Activated naive CD8-positive, alpha-beta T cell treated with anti-CD3 and anti-CD28 coated beads, Interleukin-2, amount 10 ng/mL, durations not matched to agents 7 days and 5 days (primary cell): ENCODE data around the gene SLFN12. TPM values are rescaled to one million over a fixed set of nuclear protein-coding genes. Genes with fewer than 3 reads are reported as not detected.
A peak's percentile ranks its signal among the peaks of the same experiment; 100 is the strongest.
"Not testable (repeated sequence)": the region's sequence is repeated elsewhere in the genome, so short reads cannot be mapped to it uniquely, and the experiment has no call there.

ENCODE experiments used
- ATAC-seq: fragments of 150-1000 bp; cut with Tn5 transposase; one replicate; pipeline ENCODE4 v1.10.0; 2021; ENCODE audit warnings: low read depth, moderate library complexity
- POLR2A ChIA-PET: fragments of 350-600 bp; sonication (Branson Sonifier 250); formaldehyde crosslinking; loops from one replicate; lab custom pipeline; 2021; ENCODE audit warnings: antibody characterized with exemption; lab: Charles Lee
- DNase-seq: peaks from one replicate; pipeline ENCODE4 v3.0.0; 2021
- H3K27ac Mint-ChIP-seq: one replicate; pipeline ENCODE4 v1.8.0; 2022; ENCODE audit warnings: mild to moderate bottlenecking, mixed read lengths
- H3K27me3 Mint-ChIP-seq: one replicate; pipeline ENCODE4 v1.8.0; 2022; ENCODE audit warnings: mild to moderate bottlenecking, moderate library complexity, mixed read lengths
- H3K36me3 Mint-ChIP-seq: one replicate; pipeline ENCODE4 v1.8.0; 2021; ENCODE audit warnings: mild to moderate bottlenecking, mixed read lengths
- H3K4me1 Mint-ChIP-seq: one replicate; pipeline ENCODE4 v1.8.0; 2021; ENCODE audit warnings: mixed read lengths
- H3K4me3 Mint-ChIP-seq: one replicate; pipeline ENCODE4 v1.8.0; 2022; ENCODE audit warnings: mild to moderate bottlenecking, moderate library complexity, mixed read lengths
- H3K9me3 Mint-ChIP-seq: one replicate; pipeline ENCODE4 v1.8.0; 2021; ENCODE audit warnings: mixed read lengths
- total RNA-seq, 2 experiments: library from RNA; stranded (reverse); gene quantifications; one replicate each; pipeline ENCODE4 v1.2.3, GENCODE V29; 2021

SLFN12 gene
- total RNA-seq: 10 to 100 TPM; 19.8 to 21.9 TPM

DNA sequence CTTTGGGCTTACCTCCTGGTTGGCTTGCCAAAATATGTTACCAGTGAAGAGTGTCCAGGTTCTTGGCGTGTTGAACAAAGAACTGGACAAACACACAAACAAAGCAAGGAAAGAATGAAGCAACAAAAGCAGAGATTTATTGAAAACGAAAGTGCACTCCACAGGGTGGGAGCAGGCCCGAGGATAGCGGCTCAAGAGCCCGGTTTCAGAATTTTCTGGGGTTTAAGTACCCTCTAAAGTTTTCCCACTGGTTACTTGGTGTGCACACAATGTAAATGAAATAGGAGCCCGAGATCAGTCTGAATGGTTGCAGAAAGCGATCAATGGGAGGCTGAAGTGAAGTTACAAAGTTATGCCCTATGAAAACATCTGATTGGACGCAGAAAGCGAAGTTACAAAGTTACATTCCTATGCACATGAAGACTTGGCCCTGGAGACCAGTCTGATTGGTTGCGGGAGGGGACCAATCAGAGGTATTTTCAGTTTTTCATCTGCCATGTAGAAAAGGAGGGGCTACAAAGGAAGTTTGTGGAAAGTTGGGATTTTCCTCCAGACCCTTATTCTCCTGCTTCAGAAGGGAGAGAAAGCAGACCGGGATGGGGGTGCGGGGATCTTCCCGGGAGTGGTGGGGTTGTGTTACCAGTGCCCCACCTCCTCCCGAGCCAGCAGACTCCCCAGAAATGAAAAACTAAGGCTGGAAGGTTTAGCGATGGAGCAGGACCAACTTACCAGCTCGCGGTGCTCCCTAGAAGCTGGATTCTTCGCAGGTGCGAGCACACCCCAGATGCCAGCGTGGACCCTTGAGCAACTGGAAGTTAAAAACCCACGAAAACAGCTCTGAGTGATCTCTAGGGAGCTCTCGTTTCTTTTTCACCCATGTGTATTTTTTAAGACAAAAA is at the start of gene SLFN12:
SLFN12 (minus strand) TSS at position 325 of the 899 bp plus-strand sequence. CDS start 9,472 bp downstream, outside the sequence.
- no peaks in the 10 kb centered on the region for H3K9me3 Mint-ChIP-seq
- H3K4me1 Mint-ChIP-seq: peaks cover 49% of the 10 kb centered on the region
- ATAC-seq: peak; percentile 77
- POLR2A ChIA-PET: interaction anchor here (1.4 to 1.7 kb wide), 3 partner anchors 16 to 189 kb away, joined by 4 to 6 read pairs (median 5); partner anchors contain the start of genes SLFN11, SLFN13 and SLFN5
- H3K4me3 Mint-ChIP-seq: peak within 1 kb of the TSS; percentile 89
- H3K36me3 Mint-ChIP-seq: peaks cover 18% of the 10 kb centered on the region
- no peaks in the 10 kb centered on the region for H3K27me3 Mint-ChIP-seq
- H3K27ac Mint-ChIP-seq: peak within 1 kb of the TSS; percentile 84
- peak; percentile 49 for DNase-seq

DNA sequence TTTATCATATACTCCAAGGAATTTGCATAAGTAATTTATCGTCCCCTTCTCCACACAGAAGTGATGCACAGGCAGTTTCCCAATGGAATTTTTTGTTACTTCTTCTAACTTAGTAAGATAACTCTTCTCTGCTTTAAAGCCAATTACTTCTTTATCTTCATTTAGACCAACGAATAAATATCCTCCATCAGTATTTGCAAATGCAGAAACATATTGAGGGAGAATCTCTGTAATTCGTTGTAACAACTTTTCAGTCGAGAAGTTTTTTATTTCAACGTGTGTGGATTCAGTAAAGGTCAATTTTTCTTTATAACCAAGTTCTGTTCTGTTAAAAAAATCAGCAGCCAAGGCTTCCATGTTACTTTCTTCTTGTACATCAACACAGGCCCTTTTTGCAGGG is 47.0 kb upstream of the SLFN12 start:
- POLR2A ChIA-PET: no interaction called here
- no peaks in the 10 kb centered on the region for H3K27me3 Mint-ChIP-seq
- no peak overlapping the region for H3K27ac Mint-ChIP-seq
- H3K4me1 Mint-ChIP-seq: peaks cover 21% of the 10 kb centered on the region
- peaks cover 86% of the 10 kb centered on the region for H3K36me3 Mint-ChIP-seq
- no peak overlapping the region for H3K4me3 Mint-ChIP-seq
- DNase-seq: no peak
- peaks cover 8% of the 10 kb centered on the region for H3K9me3 Mint-ChIP-seq
- ATAC-seq: no peak

DNA sequence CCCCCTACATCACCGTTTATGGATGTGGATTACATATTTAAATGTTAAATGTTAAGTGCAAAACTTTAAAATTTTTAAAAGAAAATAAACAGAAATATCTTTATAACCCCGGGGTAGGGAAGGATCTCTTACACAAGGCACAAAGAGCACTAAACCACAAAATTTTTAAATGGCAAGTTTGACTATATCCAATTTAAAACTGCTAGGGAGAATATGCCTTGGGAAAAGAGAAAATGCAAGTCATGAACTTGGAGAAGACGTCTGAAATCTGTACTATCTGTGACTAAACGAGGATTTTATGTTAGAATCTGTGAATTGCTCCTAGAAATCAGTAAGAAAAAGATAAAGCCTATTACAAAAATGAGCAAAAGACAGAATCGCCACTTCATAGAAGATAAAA is 44.9 kb upstream of the SLFN12 start:
- H3K27me3 Mint-ChIP-seq: no peaks in the 10 kb centered on the region
- H3K36me3 Mint-ChIP-seq: peaks cover 86% of the 10 kb centered on the region
- no peak overlapping the region for H3K27ac Mint-ChIP-seq
- H3K4me3 Mint-ChIP-seq: no peak overlapping the region
- H3K4me1 Mint-ChIP-seq: peaks cover 21% of the 10 kb centered on the region
- POLR2A ChIA-PET: no interaction called here
- no peak for ATAC-seq
- DNase-seq: no peak
- peaks cover 7% of the 10 kb centered on the region for H3K9me3 Mint-ChIP-seq

DNA sequence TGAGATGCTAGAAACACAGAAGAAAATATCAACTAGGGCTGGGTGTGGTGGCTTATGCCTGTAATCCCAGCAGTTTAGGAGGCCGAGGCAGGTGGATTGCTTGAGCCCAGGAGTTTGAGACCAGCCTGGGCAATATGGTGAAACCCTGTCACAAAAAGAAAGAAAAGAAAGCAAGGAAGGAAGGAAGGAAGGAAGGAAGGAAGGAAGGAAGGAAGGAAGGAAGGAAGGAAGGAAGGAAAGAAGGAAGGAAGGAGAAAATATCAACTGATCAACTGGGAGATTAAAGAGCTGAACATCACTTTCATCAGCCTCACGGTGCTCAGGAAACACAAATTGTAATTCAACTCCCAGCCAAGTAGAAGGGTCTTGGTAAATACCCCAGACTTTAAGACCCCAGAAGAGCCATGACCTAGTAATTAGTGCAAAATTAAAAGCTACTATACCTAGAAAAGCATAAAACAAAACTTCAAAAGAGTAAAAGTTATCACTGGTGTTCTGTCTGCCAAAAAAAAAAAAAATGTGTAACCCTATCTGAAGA is 44.1 kb upstream of the SLFN12 start:
- peak overlapping the region; percentile 61 for H3K27ac Mint-ChIP-seq
- no peak overlapping the region for H3K4me3 Mint-ChIP-seq
- H3K4me1 Mint-ChIP-seq: peaks cover 26% of the 10 kb centered on the region
- peaks cover 85% of the 10 kb centered on the region for H3K36me3 Mint-ChIP-seq
- DNase-seq: no peak
- no peak for ATAC-seq
- H3K27me3 Mint-ChIP-seq: no peaks in the 10 kb centered on the region
- peaks cover 12% of the 10 kb centered on the region for H3K9me3 Mint-ChIP-seq
- POLR2A ChIA-PET: no interaction called here

DNA sequence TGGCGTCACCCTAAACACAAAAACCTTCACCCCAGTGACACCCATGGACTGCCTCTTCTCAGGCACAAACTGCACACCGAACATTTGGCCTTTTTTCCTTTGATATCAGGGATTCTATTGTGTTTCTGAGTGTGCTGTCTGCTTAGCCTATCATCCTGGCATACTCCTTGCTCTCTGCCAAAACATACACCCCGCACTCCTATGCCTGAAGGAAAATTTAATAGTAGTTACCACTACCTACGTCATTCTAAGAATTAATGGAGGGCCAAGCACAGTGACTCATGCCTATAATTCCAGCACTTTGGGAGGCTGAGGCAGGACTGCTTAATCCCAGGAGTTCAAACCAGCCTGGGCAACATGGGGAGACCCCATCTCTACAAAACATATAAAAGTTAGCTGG is 36.2 kb upstream of the SLFN12 start:
- POLR2A ChIA-PET: interaction anchor here (1.0 to 1.1 kb wide), 3 partner anchors 10 to 43 kb away, joined by 3 to 6 read pairs (median 3); partner anchors contain the start of gene SLFN13
- H3K27me3 Mint-ChIP-seq: no peaks in the 10 kb centered on the region
- H3K27ac Mint-ChIP-seq: peak overlapping the region; percentile 64
- ATAC-seq: no peak
- H3K36me3 Mint-ChIP-seq: peaks cover 70% of the 10 kb centered on the region
- peaks cover 7% of the 10 kb centered on the region for H3K9me3 Mint-ChIP-seq
- peaks cover 38% of the 10 kb centered on the region for H3K4me1 Mint-ChIP-seq
- H3K4me3 Mint-ChIP-seq: peak overlapping the region; percentile 23
- DNase-seq: no peak

DNA sequence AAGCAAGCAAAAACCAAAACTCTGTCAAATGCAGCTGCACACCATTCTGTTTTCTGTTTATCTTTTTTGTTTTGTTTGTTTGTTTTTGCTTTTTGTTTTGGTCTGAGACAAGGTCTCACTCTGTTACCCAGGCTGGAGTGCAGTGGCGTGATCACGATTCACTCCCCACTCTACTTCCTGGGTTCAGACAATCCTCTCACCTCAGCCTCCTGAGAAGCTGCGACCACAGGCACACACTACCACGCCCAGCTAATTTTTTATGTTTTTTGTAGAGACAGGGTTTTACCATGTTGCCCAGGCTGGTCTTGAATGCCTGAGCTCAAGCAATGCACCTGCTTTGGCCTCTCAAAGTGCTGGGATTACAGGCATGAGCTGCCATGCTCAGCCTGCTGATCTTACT is 35.5 kb upstream of the SLFN12 start:
- POLR2A ChIA-PET: interaction anchor here (1.0 to 1.1 kb wide), 3 partner anchors 9 to 44 kb away, joined by 3 to 6 read pairs (median 3); partner anchors contain the start of gene SLFN13
- Mint-ChIP-seq H3K36me3 (peaks cover 69% of the 10 kb centered on the region), H3K9me3 (peaks cover 7% of the 10 kb centered on the region), H3K4me3 (peak overlapping the region; percentile 23), H3K27me3 (no peaks in the 10 kb centered on the region), H3K27ac (peak overlapping the region; percentile 71), H3K4me1 (peaks cover 38% of the 10 kb centered on the region)
- peak; percentile 89 for ATAC-seq
- DNase-seq: no peak

DNA sequence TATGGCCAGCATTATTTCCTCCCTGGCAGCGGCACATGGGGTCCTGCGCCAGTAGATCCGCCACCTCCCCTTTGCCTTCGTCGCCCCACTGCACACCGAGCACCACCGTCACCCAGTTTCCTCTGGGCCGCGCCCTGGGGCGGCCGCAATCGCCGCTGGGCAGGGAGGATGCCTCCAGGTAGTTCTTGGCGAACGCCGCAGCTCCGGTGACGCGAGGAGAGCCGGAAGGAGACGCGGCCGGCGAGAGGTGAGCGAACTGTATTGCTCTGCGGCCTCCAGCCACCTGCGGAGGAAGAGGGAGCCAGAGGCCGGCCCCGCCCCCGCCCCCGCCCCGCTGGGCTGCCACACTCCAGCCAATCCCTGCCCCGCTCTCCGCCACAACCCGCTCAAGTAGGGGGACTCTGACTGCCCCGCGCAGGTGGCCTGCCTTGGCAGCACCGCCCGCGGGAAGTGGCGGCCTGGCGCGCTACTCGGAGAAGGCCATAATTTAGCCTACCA is 28.1 kb upstream of the SLFN12 start:
- ATAC-seq: peak; percentile 88
- DNase-seq: peak; percentile 70
- Mint-ChIP-seq H3K27me3 (no peaks in the 10 kb centered on the region), H3K27ac (peak overlapping the region; percentile 87), H3K9me3 (peaks cover 6% of the 10 kb centered on the region), H3K4me3 (peak overlapping the region; percentile 81), H3K4me1 (peaks cover 27% of the 10 kb centered on the region), H3K36me3 (peaks cover 68% of the 10 kb centered on the region)
- POLR2A ChIA-PET: interaction anchor here (0.6 to 1.0 kb wide), 4 partner anchors 12 to 147 kb away, joined by 3 to 4 read pairs (median 3); partner anchors contain the start of genes SLFN11 and SLFN13

DNA sequence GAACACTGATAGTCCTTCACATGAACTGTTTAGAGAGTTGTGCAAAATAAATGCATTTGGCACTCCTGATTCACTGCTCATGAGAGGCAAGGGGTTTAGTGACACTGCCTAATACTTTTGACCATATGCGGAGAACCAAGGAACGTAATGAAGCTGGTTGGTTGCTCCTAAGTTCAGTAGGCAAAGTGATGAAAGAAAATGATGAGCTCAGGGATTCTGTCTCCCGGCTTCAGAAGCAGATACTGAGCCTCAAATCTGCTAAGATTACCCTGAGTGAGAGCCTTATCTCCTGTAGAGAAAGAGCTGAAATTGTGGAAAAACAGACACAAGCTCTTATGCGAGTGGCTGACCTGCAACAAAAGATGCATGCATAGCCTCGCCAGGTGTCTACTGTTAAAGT is 21.7 kb upstream of the SLFN12 start:
- H3K4me3 Mint-ChIP-seq, H3K4me1 Mint-ChIP-seq, DNase-seq, ATAC-seq, POLR2A ChIA-PET, H3K27ac Mint-ChIP-seq, H3K27me3 Mint-ChIP-seq, H3K9me3 Mint-ChIP-seq: not testable (repeated sequence)
- H3K36me3 Mint-ChIP-seq: peaks cover 52% of the 10 kb centered on the region

DNA sequence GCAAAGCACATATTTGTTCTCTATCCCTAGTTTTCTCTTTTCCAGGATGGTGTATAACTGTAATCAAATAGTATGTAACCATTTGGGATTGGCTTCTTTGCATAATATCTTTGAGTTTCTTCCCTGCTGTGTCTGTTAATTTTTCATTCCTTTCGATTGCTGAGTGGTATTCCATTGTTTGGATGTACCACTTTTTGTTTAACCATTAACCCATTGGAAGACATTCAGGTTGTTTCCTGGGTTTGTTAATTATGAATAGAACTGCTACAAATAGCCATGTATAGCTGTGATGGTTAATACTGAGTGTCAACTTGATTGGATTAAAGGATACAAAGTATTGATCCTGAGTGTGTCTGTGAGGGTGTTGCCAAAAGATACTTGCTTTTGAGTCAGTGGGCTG is 20.9 kb upstream of the SLFN12 start:
- H3K27me3 Mint-ChIP-seq: no peaks in the 10 kb centered on the region
- H3K4me1 Mint-ChIP-seq: peaks cover 6% of the 10 kb centered on the region
- H3K9me3 Mint-ChIP-seq: peaks cover 7% of the 10 kb centered on the region
- ATAC-seq (no peak), DNase-seq (no peak)
- H3K36me3 Mint-ChIP-seq: peaks cover 44% of the 10 kb centered on the region
- no peak overlapping the region for H3K27ac Mint-ChIP-seq
- H3K4me3 Mint-ChIP-seq: no peak overlapping the region
- POLR2A ChIA-PET: no interaction called here

DNA sequence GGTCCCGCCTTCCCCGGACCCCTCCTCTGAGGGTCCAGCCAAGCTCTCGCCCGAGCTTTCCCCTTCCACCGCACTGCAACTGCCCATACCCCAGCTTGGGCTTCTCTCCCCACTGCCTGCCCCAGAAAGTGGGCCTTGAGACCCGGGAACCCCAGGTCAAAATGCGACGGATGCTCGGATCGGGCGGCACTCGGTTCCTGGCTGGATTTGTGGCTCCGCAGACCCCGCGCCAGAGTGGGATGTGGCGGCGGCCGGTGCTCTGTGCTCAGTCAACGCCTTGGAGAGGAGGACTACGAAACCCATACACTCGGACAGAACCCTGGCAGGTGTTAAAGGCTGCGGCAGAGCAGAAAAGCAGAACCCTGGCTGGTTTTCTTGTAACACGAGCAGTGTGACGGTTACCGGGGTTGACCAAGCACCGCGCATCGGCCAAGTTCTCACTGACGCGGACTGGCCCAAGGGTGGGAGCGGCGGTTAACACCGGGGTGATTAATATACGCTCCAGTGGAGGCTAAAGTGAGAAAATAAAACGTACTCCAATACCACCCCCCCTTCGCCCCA is 17.2 kb upstream of the SLFN12 start:
- ATAC-seq: no peak
- H3K27me3 Mint-ChIP-seq: no peaks in the 10 kb centered on the region
- H3K27ac Mint-ChIP-seq: peak overlapping the region; percentile 41
- H3K36me3 Mint-ChIP-seq: peaks cover 44% of the 10 kb centered on the region
- peak overlapping the region; percentile 42 for H3K4me3 Mint-ChIP-seq
- no peaks in the 10 kb centered on the region for H3K9me3 Mint-ChIP-seq
- DNase-seq: no peak
- POLR2A ChIA-PET: interaction anchor here (1.2 kb wide), 1 partner anchor 18 kb away, joined by 3 read pairs; no protein-coding TSS in a partner anchor
- peaks cover 13% of the 10 kb centered on the region for H3K4me1 Mint-ChIP-seq

DNA sequence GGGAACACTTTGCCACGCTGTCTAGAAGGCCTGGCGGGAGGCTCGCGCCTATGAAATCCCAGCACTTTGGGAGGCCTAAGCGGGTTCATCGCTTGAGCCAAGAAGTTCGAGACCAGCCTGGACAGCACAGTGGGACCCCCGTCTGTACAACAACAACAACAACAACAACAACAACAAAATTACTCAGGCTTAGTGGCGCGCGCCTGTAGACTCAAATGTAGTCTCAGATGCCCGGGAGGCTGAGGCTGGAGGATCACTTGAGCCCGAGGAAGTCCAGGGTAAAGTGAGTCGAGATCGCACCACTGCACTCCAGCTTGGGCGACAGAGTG is 16.6 kb upstream of the SLFN12 start:
- Mint-ChIP-seq H3K27me3 (no peaks in the 10 kb centered on the region), H3K4me1 (peaks cover 13% of the 10 kb centered on the region), H3K4me3 (peak overlapping the region; percentile 78), H3K36me3 (peaks cover 50% of the 10 kb centered on the region), H3K9me3 (no peaks in the 10 kb centered on the region), H3K27ac (peak overlapping the region; percentile 72)
- POLR2A ChIA-PET: interaction anchor here (0.5 to 1.8 kb wide), 7 partner anchors 11 to 278 kb away, joined by 3 to 5 read pairs (median 3); no protein-coding TSS in a partner anchor
- ATAC-seq (no peak), DNase-seq (no peak)

DNA sequence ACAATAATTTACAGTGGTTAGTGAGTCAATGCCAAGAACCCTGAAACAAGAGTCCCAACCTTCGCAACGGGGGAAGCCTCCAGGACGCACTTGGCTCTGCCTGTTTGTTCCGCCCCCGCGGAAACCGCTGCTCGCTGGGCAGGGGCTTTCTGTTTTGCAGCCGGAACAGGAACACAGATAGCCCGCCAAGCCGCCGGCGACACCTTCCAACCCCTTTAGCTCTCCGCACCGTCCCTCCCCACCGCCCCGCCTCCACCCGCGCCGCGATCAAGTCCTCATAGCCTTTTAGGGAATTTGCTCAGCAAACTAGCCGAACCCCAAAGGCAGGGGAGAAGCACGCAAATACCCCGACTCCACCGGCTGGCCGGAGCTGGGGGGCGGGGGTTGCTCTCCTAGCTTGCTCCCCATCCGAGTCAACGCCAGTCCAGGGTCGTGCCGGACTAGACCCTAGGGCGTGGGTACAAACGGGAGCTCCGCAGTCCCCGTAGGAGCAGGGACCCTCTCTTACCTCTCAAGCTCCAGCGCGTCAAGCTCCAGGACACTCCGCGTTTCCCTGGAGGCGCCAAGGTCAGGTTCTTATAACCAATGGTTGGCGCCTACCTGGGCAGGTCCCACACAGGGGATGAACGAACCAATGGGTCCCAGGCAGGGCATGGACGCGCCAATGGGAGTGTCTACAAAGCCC is 16.1 kb upstream of the SLFN12 start, which contains the start of gene SLFN13:
SLFN13 (minus strand) TSS at position 553 of the 685 bp plus-strand sequence. CDS start 3,086 bp downstream, outside the sequence.
- POLR2A ChIA-PET: interaction anchor here (0.5 to 1.8 kb wide), 10 partner anchors 9 to 278 kb away, joined by 3 to 5 read pairs (median 3); no protein-coding TSS in a partner anchor
- Mint-ChIP-seq H3K4me3 (peak within 1 kb of the TSS; percentile 78), H3K4me1 (peaks cover 13% of the 10 kb centered on the region), H3K9me3 (no peaks in the 10 kb centered on the region), H3K27me3 (no peaks in the 10 kb centered on the region), H3K27ac (peak within 1 kb of the TSS; percentile 72), H3K36me3 (peaks cover 53% of the 10 kb centered on the region)
- ATAC-seq (peak; percentile 96), DNase-seq (peak; percentile 84)
